GM15510 (cell line): ENCODE data around the gene FOXP1.

Experiments
- POLR2A ChIP-seq: IDR thresholded peaks from 3 replicates; pipeline ENCODE4 v1.6.1; 2011; ENCODE audit warnings: borderline replicate concordance; ENCODE audit not compliant: insufficient read length; ENCODE audit errors: extremely low read depth

Gene FOXP1

GRCh38 chr3:71376911-71377310 lies 206.6 kb downstream of the FOXP1 start:
- TF ChIP-seq POLR2A = no peak

- no peak for TF ChIP-seq POLR2A
Measured at GRCh38 chr3:71376503-71376902, 207.0 kb downstream of the FOXP1 start.

- TF ChIP-seq POLR2A = no peak
Measured at GRCh38 chr3:71374582-71374981, 208.9 kb downstream of the FOXP1 start.

- TF ChIP-seq POLR2A = no peak
Measured at GRCh38 chr3:71372911-71373637, 210.5 kb downstream of the FOXP1 start.

- no peak for TF ChIP-seq POLR2A
Measured at GRCh38 chr3:71372241-71372768, 211.2 kb downstream of the FOXP1 start.

GRCh38 chr3:71371282-71371681 lies 212.2 kb downstream of the FOXP1 start:
- TF ChIP-seq POLR2A = no peak

- no peak for TF ChIP-seq POLR2A
Measured at GRCh38 chr3:71370467-71370866, 213.1 kb downstream of the FOXP1 start.

GRCh38 chr3:71369701-71370391 lies 213.7 kb downstream of the FOXP1 start:
- no peak for TF ChIP-seq POLR2A

- TF ChIP-seq POLR2A = no peak
Measured at GRCh38 chr3:71366988-71367604, 216.4 kb downstream of the FOXP1 start.

GRCh38 chr3:71361334-71361890 lies 222.1 kb downstream of the FOXP1 start:
- TF ChIP-seq POLR2A = no peak

- no peak for TF ChIP-seq POLR2A
Measured at GRCh38 chr3:71360764-71361163, 222.8 kb downstream of the FOXP1 start.

- TF ChIP-seq POLR2A = no peak
Measured at GRCh38 chr3:71360180-71360579, 223.3 kb downstream of the FOXP1 start.

GRCh38 chr3:71358243-71358642 lies 225.3 kb downstream of the FOXP1 start:
- TF ChIP-seq POLR2A = no peak

- TF ChIP-seq POLR2A = no peak
Measured at GRCh38 chr3:71356265-71356664, 227.3 kb downstream of the FOXP1 start.

GRCh38 chr3:71355862-71356261 lies 227.7 kb downstream of the FOXP1 start:
- TF ChIP-seq POLR2A = no peak
